Transverse colon (tissue), 4 donors: ENCODE results near the gene ATAD3C. TPM values are rescaled to one million over a fixed set of nuclear protein-coding genes. Genes with fewer than 3 reads are reported as not detected.

Source experiments
- DNase-seq: peaks from one replicate; pipeline ENCODE4 v3.0.0-alpha.2; 2019
- H3K27ac ChIP-seq, 4 donors: fragments of 200-600 bp; sonication (generic); 2 replicates each; pipeline ENCODE4 v1.5.1; 2016 to 2018; ENCODE audit warnings: inconsistent platforms in 4 of 4
- H3K27me3 ChIP-seq: fragments of 200-600 bp; sonication (generic); 2 replicates; pipeline ENCODE4 v1.5.1; 2017; ENCODE audit warnings: inconsistent platforms
- H3K36me3 ChIP-seq, 4 donors: fragments of 200-600 bp; sonication (generic); 2 replicates each; pipeline ENCODE4 v1.5.1; 2017 to 2019; ENCODE audit warnings: inconsistent platforms in 4 of 4
- H3K4me1 ChIP-seq, 4 donors: fragments of 200-600 bp; sonication (generic); 2 replicates each; pipeline ENCODE4 v1.5.1; 2017 to 2020; ENCODE audit warnings: inconsistent platforms in 4 of 4
- H3K4me3 ChIP-seq, 4 donors: fragments of 200-600 bp; sonication (generic); 1 replicate in 1 of 4; 2 replicates in 3 of 4; pipeline versions ENCODE4 v1.5.1 to v1.6.1; 2017 to 2019; ENCODE audit warnings: inconsistent platforms in 4 of 4
- H3K9me3 ChIP-seq, 2 donors: fragments of 200-600 bp; sonication (generic); 2 replicates each; pipeline ENCODE4 v1.5.1; 2017 to 2019; ENCODE audit warnings: inconsistent platforms in 2 of 2
- EP300 ChIP-seq: sonication (generic); formaldehyde crosslinking; IDR thresholded peaks from one replicate; pipeline ENCODE4 v1.6.1; 2017; ENCODE audit warnings: antibody characterized with exemption, low read depth
- POLR2A ChIP-seq: fragments of 450-650 bp; IDR thresholded peaks from one replicate; pipeline ENCODE4 v1.6.1; 2016; ENCODE audit warnings: antibody characterized with exemption, mild to moderate bottlenecking, moderate library complexity
- POLR2AphosphoS5 ChIP-seq, 3 donors: sonication (generic); formaldehyde crosslinking; IDR thresholded peaks; one replicate each; pipeline ENCODE4 v1.6.1; 2016; ENCODE audit warnings: antibody characterized with exemption in 3 of 3
- WGBS, 2 donors: methylation state at CpG; one replicate each; pipeline ENCODE4 v1.1.5; 2018; ENCODE audit warnings: low coverage in 1 of 2; 5-methylcytosine and 5-hydroxymethylcytosine counted together
- in situ Hi-C, 4 donors: fragments of 200-750 bp; cut with MboI; loops; one replicate each; pipeline versions ENCODE4 v1.15.0 to v1.15.1; 2017; ENCODE audit warnings: low sequenced_read_pairs in 3 of 4, low pct_ligation_motif_present in 1 of 4, low pct_unique_long_range_greater_than_20kb in 1 of 4
- intact Hi-C: fragments of 100-400 bp; cut with DNase I; formaldehyde crosslinking; loops from one replicate; pipeline ENCODE4 v1.15.1; 2023; ENCODE audit warnings: low total_unique reads
- total RNA-seq, 4 donors: library from RNA; depleted of rRNA; stranded (reverse); fragments of >200 nt; gene quantifications; one replicate each; pipeline ENCODE4 v1.1.0, GENCODE V29; 2016
- TF ChIP-seq, protein P1 (sequence below), 5 experiments: fragments of 200-600 bp in 3 of 5; fragments of 450-650 bp in 2 of 5; sonication (generic) in 3 of 5; IDR thresholded peaks; 1 replicate in 2 of 5; 2 replicates in 3 of 5; pipeline ENCODE4 v1.5.1; 2016 to 2017; ENCODE audit warnings: antibody characterized with exemption in 5 of 5, inconsistent platforms in 3 of 5, mild to moderate bottlenecking in 2 of 5, moderate library complexity in 1 of 5

ATAD3C gene
- total RNA-seq, 4 donors from 2014 or later, result 0.75 to 1.3 (median 1.00) TPM; not detected in 1

DNA sequence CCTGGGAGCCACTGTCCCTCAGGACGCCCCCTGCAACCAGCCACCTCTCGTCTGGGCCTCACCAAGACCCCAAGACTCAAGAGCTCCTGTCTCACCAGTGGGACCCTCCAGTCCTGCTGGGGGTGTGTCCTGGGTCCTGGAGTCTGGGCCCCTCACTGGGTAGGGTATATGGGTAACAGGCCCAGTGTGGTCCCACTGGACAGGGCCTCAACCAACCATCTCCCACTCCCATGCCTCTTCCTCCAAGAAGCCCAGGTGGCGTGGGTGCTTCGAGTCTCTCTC lies 14.7 kb upstream of the ATAD3C start:
- intact Hi-C loops, result loop anchor here (5.0 kb wide), 1 partner anchor 32 kb away; no protein-coding TSS in a partner anchor
- in situ Hi-C loops, result no loop called here
- H3K36me3 ChIP-seq, result no peaks in the 10 kb centered on the region

DNA sequence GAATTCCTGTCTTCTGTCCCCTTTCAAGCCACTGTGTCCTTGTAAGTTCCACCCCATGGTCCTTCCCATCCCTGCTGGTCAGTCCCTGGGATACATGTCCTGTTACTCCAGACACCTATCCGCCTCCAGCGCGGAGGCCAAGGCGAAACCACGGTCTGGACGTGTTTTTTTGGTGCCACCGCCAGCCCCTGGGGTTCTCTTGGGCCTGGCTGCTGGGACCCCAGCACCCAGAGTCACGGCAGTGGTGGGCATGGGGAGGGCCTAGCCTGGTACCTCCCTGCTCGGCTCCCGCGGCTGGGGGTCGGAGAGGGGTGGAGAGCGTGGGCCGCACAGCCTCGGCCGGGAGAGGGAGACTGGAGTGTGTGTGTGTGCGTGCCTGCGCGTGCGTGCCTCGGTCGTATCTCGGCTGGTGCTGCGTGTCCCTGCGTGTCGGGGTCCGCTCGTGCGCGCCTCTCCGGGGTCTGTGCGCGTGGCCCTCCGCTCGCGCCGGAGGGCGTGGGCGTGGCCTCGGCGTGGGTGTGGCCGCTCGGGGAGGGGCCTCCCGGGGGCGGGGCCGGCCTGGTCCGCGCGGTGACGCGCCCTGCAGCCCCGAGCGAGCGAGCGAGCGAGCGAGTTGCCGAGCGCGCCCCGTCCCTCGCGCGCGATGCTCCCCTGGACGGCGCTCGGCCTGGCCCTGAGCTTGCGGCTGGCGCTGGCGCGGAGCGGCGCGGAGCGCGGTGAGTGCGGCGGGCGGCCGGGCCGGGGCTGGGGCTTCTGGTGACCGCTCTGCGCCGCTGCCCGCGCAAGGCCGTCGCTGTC lies 14.2 kb upstream of the ATAD3C start, which contains the start of gene VWA1:
Gene VWA1, plus strand, starts transcription at position 585 of the 798 bp plus-strand sequence. Its CDS starts 59 bp downstream, at position 644.
- peak within 1 kb of the TSS; percentile 88 to 96 (median 94) for H3K27ac ChIP-seq
- intact Hi-C loops, result loop anchor here (5.0 kb wide), 1 partner anchor 33 kb away; no protein-coding TSS in a partner anchor
- peak; percentile 84 for DNase-seq
- H3K4me1 ChIP-seq, result peaks cover 62 to 81% (median 80%) of the 10 kb centered on the region in 4 donors
- TF ChIP-seq, protein P1, sequence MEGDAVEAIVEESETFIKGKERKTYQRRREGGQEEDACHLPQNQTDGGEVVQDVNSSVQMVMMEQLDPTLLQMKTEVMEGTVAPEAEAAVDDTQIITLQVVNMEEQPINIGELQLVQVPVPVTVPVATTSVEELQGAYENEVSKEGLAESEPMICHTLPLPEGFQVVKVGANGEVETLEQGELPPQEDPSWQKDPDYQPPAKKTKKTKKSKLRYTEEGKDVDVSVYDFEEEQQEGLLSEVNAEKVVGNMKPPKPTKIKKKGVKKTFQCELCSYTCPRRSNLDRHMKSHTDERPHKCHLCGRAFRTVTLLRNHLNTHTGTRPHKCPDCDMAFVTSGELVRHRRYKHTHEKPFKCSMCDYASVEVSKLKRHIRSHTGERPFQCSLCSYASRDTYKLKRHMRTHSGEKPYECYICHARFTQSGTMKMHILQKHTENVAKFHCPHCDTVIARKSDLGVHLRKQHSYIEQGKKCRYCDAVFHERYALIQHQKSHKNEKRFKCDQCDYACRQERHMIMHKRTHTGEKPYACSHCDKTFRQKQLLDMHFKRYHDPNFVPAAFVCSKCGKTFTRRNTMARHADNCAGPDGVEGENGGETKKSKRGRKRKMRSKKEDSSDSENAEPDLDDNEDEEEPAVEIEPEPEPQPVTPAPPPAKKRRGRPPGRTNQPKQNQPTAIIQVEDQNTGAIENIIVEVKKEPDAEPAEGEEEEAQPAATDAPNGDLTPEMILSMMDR (IDR thresholded peaks at IDR 0.05), result no peak
- TF ChIP-seq EP300 (no peak), POLR2AphosphoS5 (IDR thresholded peaks at IDR 0.05) (peak; percentile 58 to 65 (median 63)), POLR2A (no peak)
- H3K4me3 ChIP-seq, result peak within 1 kb of the TSS; percentile 25 to 56 (median 51)
- in situ Hi-C loops, result no loop called here
- no peaks in the 10 kb centered on the region for H3K27me3 ChIP-seq
- H3K9me3 ChIP-seq, result no peaks in the 10 kb centered on the region
- H3K36me3 ChIP-seq, result no peaks in the 10 kb centered on the region
- 56 to 92% methylated on average over 3 to 7 of the region's 89 CpGs for WGBS, 2 donors

More for the DNA sequence above, 14.7 kb upstream of the ATAD3C start:
- peaks cover 66 to 86% (median 83%) of the 10 kb centered on the region in 4 donors for H3K4me1 ChIP-seq
- WGBS, 2 donors, result 49 to 79% methylated on average over 2 to 4 of the region's 4 CpGs
- H3K9me3 ChIP-seq, result no peaks in the 10 kb centered on the region
- DNase-seq, result no peak
- H3K4me3 ChIP-seq, result peak overlapping the region in 2 of 4 donors; percentile 17 to 56
- H3K27ac ChIP-seq, result peak overlapping the region; percentile 88 to 96 (median 94)
- TF ChIP-seq EP300, result no peak
- no peak for TF ChIP-seq POLR2A
- TF ChIP-seq, protein P1 (IDR thresholded peaks at IDR 0.05), result no peak
- H3K27me3 ChIP-seq, result no peaks in the 10 kb centered on the region

DNA sequence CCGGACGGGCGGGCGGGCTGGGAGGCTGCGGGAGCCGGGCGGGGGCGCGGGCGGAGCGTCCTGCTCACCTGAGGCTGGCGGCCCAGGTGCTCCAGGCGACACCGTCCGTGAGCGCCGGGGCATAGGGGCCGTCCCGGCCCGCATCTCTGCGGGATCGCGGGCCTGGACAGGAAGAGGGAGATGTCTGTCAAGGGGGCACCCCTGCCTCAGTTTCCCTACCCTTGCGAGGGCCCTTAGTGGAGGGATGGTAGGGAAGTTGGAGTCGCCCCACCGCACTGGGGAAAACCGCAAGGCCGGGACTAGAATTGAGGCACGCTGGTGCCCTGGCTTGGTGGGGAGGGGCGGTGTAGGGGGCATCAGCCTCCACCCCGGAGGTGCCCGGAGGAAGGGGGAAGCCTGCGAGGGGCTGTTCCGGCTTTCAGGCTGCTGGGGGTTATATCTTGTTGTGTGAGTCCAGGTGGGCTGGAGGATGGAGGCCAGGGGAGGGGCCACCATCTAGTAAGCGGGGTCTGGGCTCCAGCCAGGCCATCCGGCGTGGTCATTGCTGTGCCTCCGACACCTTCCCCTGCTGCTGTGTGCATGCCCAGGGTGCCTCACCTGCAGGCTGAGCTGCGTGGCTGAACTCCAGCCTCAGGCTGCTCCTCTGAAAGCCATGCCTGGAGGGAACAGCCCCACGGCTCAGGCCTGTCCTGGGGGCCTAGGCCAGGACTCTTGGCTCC lies 13.4 kb upstream of the ATAD3C start:
- H3K27me3 ChIP-seq, result no peaks in the 10 kb centered on the region
- WGBS, 2 donors, result 12% methylated on average over 32 of the region's 40 CpGs; no CpG with 5 or more reads in 1 of the 2 donors
- H3K27ac ChIP-seq, result peak overlapping the region; percentile 88 to 96 (median 94)
- H3K4me3 ChIP-seq, result peak overlapping the region; percentile 25 to 56 (median 51)
- DNase-seq, result no peak
- H3K9me3 ChIP-seq, result no peaks in the 10 kb centered on the region
- intact Hi-C loops (loop anchor here (5.0 kb wide), 1 partner anchor 34 kb away; no protein-coding TSS in a partner anchor), in situ Hi-C loops (no loop called here)
- H3K36me3 ChIP-seq, result no peaks in the 10 kb centered on the region
- H3K4me1 ChIP-seq, result peaks cover 61 to 81% (median 79%) of the 10 kb centered on the region in 4 donors
- no peak for TF ChIP-seq POLR2AphosphoS5 (IDR thresholded peaks at IDR 0.05)
- TF ChIP-seq, protein P1 (IDR thresholded peaks at IDR 0.05), result no peak
- TF ChIP-seq EP300, result no peak
- TF ChIP-seq POLR2A, result no peak

DNA sequence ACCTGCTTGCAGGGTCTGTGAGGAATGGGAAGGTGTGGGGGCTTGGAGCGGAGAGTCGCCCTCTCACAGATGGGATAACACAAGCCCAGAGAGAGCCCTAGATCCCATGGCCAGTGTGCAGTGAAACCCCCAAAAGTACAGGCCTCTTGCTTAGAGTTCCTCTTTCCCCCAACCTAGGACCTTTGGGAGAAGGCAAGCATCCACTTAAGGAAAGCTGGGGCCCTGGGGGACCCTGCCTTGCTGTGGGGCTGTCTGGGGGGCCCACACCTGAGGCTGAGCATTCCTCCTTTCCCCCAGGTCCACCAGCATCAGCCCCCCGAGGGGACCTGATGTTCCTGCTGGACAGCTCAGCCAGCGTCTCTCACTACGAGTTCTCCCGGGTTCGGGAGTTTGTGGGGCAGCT lies 12.9 kb upstream of the ATAD3C start:
- no peak for DNase-seq
- Histone ChIP-seq H3K9me3 (no peaks in the 10 kb centered on the region), H3K36me3 (no peaks in the 10 kb centered on the region), H3K27ac (peak overlapping the region in 3 of 4 donors; percentile 88 to 96 (median 94)), H3K27me3 (no peaks in the 10 kb centered on the region), H3K4me3 (peak overlapping the region in 3 of 4 donors; percentile 25 to 56 (median 54)), H3K4me1 (peaks cover 60 to 81% (median 78%) of the 10 kb centered on the region in 4 donors)
- intact Hi-C loops (loop anchor here (5.0 kb wide), 1 partner anchor 34 kb away; no protein-coding TSS in a partner anchor), in situ Hi-C loops (no loop called here)
- no peak for TF ChIP-seq POLR2A
- TF ChIP-seq, protein P1 (IDR thresholded peaks at IDR 0.05), result no peak
- no peak for TF ChIP-seq POLR2AphosphoS5 (IDR thresholded peaks at IDR 0.05)
- no peak for TF ChIP-seq EP300
- WGBS, 2 donors, result 88% methylated on average over 4 of the region's 7 CpGs; no CpG with 5 or more reads in 1 of the 2 donors
